Activated effector memory CD4-positive, alpha-beta T cell treated with Interleukin-2 at 50 U/mL for 16 hours (primary cell): ENCODE data around the gene TNFRSF14.
"Not testable (repeated sequence)": the region's sequence is repeated elsewhere in the genome, so short reads cannot be mapped to it uniquely, and the experiment has no call there.

ENCODE experiments used
- DNase-seq: peaks from one replicate; pipeline ENCODE4 v3.0.0-alpha.2; 2020

TNFRSF14 gene

GRCh38 chr1:2555634-2556276 is 416 bp upstream of the TNFRSF14 start:
- peak; percentile 53 for DNase-seq

- DNase-seq, result no peak
Observed at GRCh38 chr1:2556678-2557481, 709 bp downstream of the TNFRSF14 start.

- no peak for DNase-seq
Observed at GRCh38 chr1:2557482-2558400, 1.6 kb downstream of the TNFRSF14 start.

GRCh38 chr1:2558420-2558819 is 2.2 kb downstream of the TNFRSF14 start:
- DNase-seq, result no peak

GRCh38 chr1:2558861-2559260 is 2.7 kb downstream of the TNFRSF14 start:
- no peak for DNase-seq

GRCh38 chr1:2559509-2560298 is 3.5 kb downstream of the TNFRSF14 start:
- DNase-seq, result no peak

GRCh38 chr1:2560299-2561073 is 4.3 kb downstream of the TNFRSF14 start:
- no peak for DNase-seq

GRCh38 chr1:2561446-2561845 is 5.3 kb downstream of the TNFRSF14 start:
- DNase-seq, result no peak

- no peak for DNase-seq
Observed at GRCh38 chr1:2561898-2562895, 6.0 kb downstream of the TNFRSF14 start.

- DNase-seq, result no peak
Observed at GRCh38 chr1:2563205-2563604, 7.0 kb downstream of the TNFRSF14 start.

GRCh38 chr1:2564006-2564814 is 8.0 kb downstream of the TNFRSF14 start:
- no peak for DNase-seq

GRCh38 chr1:2564815-2565374 is 8.7 kb downstream of the TNFRSF14 start:
- no peak for DNase-seq

GRCh38 chr1:2566101-2567045 is 10.2 kb downstream of the TNFRSF14 start:
- no peak for DNase-seq

- DNase-seq, result no peak
Observed at GRCh38 chr1:2567083-2567679, 11.0 kb downstream of the TNFRSF14 start.

- not testable (repeated sequence) for DNase-seq
Observed at GRCh38 chr1:2568187-2568816, 12.1 kb downstream of the TNFRSF14 start.

- DNase-seq, result no peak
Observed at GRCh38 chr1:2569060-2569459, 12.9 kb downstream of the TNFRSF14 start.

- DNase-seq, result not testable (repeated sequence)
Observed at GRCh38 chr1:2569703-2570102, 13.5 kb downstream of the TNFRSF14 start.
